Skeletal muscle cell (primary cell): ENCODE measurements around the gene GPAM.
"Not testable (repeated sequence)": the region's sequence is repeated elsewhere in the genome, so short reads cannot be mapped to it uniquely, and the experiment has no call there.

Experiments
- DNase-seq: peaks from one replicate; pipeline ENCODE4 v3.0.0-alpha.2; 2010; ENCODE audit warnings: low read depth
- H3K4me3 ChIP-seq: 2 replicates; pipeline ENCODE4 v1.5.1; 2011; ENCODE audit warnings: low read depth, mild to moderate bottlenecking, control low read depth, low read length, moderate library complexity

Gene GPAM

GRCh38 chr10:112141292-112141691 is 42.3 kb downstream of the GPAM start:
- no peak for DNase-seq
- no peak overlapping the region for H3K4me3 ChIP-seq

- H3K4me3 ChIP-seq: no peak overlapping the region
- DNase-seq: peak; percentile 18
Observed at GRCh38 chr10:112140110-112140970, 43.2 kb downstream of the GPAM start.

GRCh38 chr10:112139176-112139575 is 44.4 kb downstream of the GPAM start:
- H3K4me3 ChIP-seq: no peak overlapping the region
- DNase-seq: no peak

GRCh38 chr10:112137154-112137987 is 46.2 kb downstream of the GPAM start:
- DNase-seq: peak; percentile 10
- H3K4me3 ChIP-seq: no peak overlapping the region

GRCh38 chr10:112136486-112137153 is 46.9 kb downstream of the GPAM start:
- no peak overlapping the region for H3K4me3 ChIP-seq
- no peak for DNase-seq

GRCh38 chr10:112135604-112136003 is 48.0 kb downstream of the GPAM start:
- DNase-seq: no peak
- no peak overlapping the region for H3K4me3 ChIP-seq

- DNase-seq: no peak
- H3K4me3 ChIP-seq: no peak overlapping the region
Observed at GRCh38 chr10:112132435-112132834, 51.1 kb downstream of the GPAM start.

GRCh38 chr10:112131996-112132395 is 51.6 kb downstream of the GPAM start:
- no peak for DNase-seq
- H3K4me3 ChIP-seq: no peak overlapping the region

- no peak overlapping the region for H3K4me3 ChIP-seq
- no peak for DNase-seq
Observed at GRCh38 chr10:112131346-112131745, 52.2 kb downstream of the GPAM start.

- no peak overlapping the region for H3K4me3 ChIP-seq
- no peak for DNase-seq
Observed at GRCh38 chr10:112126901-112127300, 56.7 kb downstream of the GPAM start.

- H3K4me3 ChIP-seq: no peak overlapping the region
- DNase-seq: no peak
Observed at GRCh38 chr10:112126172-112126571, 57.4 kb downstream of the GPAM start.

GRCh38 chr10:112124866-112125265 is 58.7 kb downstream of the GPAM start:
- no peak overlapping the region for H3K4me3 ChIP-seq
- no peak for DNase-seq

GRCh38 chr10:112122827-112123226 is 60.7 kb downstream of the GPAM start:
- DNase-seq: no peak
- no peak overlapping the region for H3K4me3 ChIP-seq

- no peak overlapping the region for H3K4me3 ChIP-seq
- DNase-seq: no peak
Observed at GRCh38 chr10:112120491-112120890, 63.1 kb downstream of the GPAM start.

- DNase-seq: no peak
- H3K4me3 ChIP-seq: no peak overlapping the region
Observed at GRCh38 chr10:112115781-112116385, 67.7 kb downstream of the GPAM start.

- not testable (repeated sequence) for H3K4me3 ChIP-seq, DNase-seq
Observed at GRCh38 chr10:112109779-112110178, 73.8 kb downstream of the GPAM start.
